ENCODE measurements around the gene TTLL5. TPM values are rescaled to one million over a fixed set of nuclear protein-coding genes. Genes with fewer than 3 reads are reported as not detected.

Gene TTLL5
- total and polyA plus RNA-seq, 9 of the 15 experiments (the other 6 are each of a cell fraction or from before 2014, with no cell fraction given): 4.1 to 18.9 (median 12.6) TPM

DNA sequence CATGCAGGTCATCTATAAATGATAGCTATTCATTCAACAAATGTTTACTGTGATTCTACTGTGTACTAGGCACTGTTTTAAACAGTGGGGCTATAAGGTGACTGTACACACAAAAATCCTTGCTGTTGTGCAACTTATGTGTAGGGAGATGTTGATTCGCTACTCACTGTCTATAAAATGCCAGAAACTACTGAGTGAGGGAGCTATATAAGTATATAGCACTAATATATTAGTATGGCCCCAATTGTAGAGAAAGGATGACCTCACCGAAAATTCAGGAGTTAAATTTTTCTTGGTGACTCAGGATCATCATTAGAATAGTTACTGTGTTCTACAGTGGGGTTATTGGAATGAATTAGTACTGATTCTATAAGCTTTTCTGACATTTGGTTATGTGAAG is 203.3 kb downstream of the TTLL5 start:
- CTCF ChIA-PET (ENCODE audit: low intra/inter-chr PET ratio): no interaction called here
- H3K36me3 ChIP-seq (ENCODE audit: control insufficient read depth, insufficient read depth, low read length): no peaks in the 10 kb centered on the region

More for the DNA sequence above, 203.3 kb downstream of the TTLL5 start:
- Histone ChIP-seq H3K4me2 (ENCODE audit: insufficient read depth, low read length) (no peak overlapping the region), H4K20me1 (replicated peaks; ENCODE audit: control insufficient read depth, insufficient read depth, low read length) (no peaks in the 10 kb centered on the region), H3K27ac (ENCODE audit: extremely low read depth, low read depth, low read length) (no peak overlapping the region), H3K9me1 (ENCODE audit: control insufficient read depth, insufficient read depth, low read length) (no peaks in the 10 kb centered on the region), H3K4me3 (no peak overlapping the region), H3K9ac (ENCODE audit: insufficient read depth in 1 of 2, low read depth in 2 of 2, low read length in 2 of 2) (no peak overlapping the region), H2AFZ (ENCODE audit: low read depth, low read length) (no peak overlapping the region), H3K4me1 (replicated peaks in 1 of 2; ENCODE audit: control insufficient read depth in 2 of 2, insufficient read depth in 2 of 2, low read length in 2 of 2) (peaks cover 0 to 22% of the 10 kb centered on the region in 2 experiments; a peak in 3 of 5 replicates), H3K79me2 (ENCODE audit: control insufficient read depth, insufficient read depth, low read length) (no peaks in the 10 kb centered on the region), H3K27me3 (ENCODE audit: control insufficient read depth in 2 of 2, insufficient read depth in 2 of 2, low read length in 2 of 2) (no peaks in the 10 kb centered on the region), H3K9me3 (replicated peaks; ENCODE audit: control insufficient read depth, insufficient read depth, low read depth, low read length) (no peaks in the 10 kb centered on the region)
- FAIRE-seq: no peak
- POLR2A ChIA-PET: interaction anchor here (1.0 kb wide), 1 partner anchor 15 kb away, joined by 3 read pairs; no protein-coding TSS in a partner anchor
- in situ Hi-C loops (cut with MboI): no loop called here
- no peak for DNase-seq (ENCODE audit: extremely low read depth in 1 of 4, low spot score in 3 of 4)
- TF ChIP-seq, protein P1, sequence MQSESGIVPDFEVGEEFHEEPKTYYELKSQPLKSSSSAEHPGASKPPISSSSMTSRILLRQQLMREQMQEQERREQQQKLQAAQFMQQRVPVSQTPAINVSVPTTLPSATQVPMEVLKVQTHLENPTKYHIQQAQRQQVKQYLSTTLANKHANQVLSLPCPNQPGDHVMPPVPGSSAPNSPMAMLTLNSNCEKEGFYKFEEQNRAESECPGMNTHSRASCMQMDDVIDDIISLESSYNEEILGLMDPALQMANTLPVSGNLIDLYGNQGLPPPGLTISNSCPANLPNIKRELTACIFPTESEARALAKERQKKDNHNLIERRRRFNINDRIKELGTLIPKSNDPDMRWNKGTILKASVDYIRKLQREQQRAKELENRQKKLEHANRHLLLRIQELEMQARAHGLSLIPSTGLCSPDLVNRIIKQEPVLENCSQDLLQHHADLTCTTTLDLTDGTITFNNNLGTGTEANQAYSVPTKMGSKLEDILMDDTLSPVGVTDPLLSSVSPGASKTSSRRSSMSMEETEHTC (IDR thresholded peaks at IDR 0.05): no peak
- TF ChIP-seq HDAC8 (tag; IDR thresholded peaks at IDR 0.05) (no peak), MCM3 (IDR thresholded peaks at IDR 0.05) (no peak), ZNF347 (CRISPR knock-in tag; IDR thresholded peaks at IDR 0.05; ENCODE audit: low read depth) (no peak), ZNF785 (CRISPR knock-in tag; IDR thresholded peaks at IDR 0.05) (no peak), MYNN (IDR thresholded peaks at IDR 0.05) (no peak), MYNN (CRISPR knock-in tag; IDR thresholded peaks at IDR 0.05) (no peak), ZNF140 (CRISPR knock-in tag; IDR thresholded peaks at IDR 0.05) (no peak), SRF (CRISPR knock-in tag; IDR thresholded peaks at IDR 0.05) (no peak), NFIX (CRISPR knock-in tag; IDR thresholded peaks at IDR 0.05; ENCODE audit: low read depth) (no peak)
- TF ChIP-seq, protein P2, sequence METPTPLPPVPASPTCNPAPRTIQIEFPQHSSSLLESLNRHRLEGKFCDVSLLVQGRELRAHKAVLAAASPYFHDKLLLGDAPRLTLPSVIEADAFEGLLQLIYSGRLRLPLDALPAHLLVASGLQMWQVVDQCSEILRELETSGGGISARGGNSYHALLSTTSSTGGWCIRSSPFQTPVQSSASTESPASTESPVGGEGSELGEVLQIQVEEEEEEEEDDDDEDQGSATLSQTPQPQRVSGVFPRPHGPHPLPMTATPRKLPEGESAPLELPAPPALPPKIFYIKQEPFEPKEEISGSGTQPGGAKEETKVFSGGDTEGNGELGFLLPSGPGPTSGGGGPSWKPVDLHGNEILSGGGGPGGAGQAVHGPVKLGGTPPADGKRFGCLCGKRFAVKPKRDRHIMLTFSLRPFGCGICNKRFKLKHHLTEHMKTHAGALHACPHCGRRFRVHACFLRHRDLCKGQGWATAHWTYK (CRISPR knock-in tag; IDR thresholded peaks at IDR 0.05): no peak
- TF ChIP-seq, protein P3, sequence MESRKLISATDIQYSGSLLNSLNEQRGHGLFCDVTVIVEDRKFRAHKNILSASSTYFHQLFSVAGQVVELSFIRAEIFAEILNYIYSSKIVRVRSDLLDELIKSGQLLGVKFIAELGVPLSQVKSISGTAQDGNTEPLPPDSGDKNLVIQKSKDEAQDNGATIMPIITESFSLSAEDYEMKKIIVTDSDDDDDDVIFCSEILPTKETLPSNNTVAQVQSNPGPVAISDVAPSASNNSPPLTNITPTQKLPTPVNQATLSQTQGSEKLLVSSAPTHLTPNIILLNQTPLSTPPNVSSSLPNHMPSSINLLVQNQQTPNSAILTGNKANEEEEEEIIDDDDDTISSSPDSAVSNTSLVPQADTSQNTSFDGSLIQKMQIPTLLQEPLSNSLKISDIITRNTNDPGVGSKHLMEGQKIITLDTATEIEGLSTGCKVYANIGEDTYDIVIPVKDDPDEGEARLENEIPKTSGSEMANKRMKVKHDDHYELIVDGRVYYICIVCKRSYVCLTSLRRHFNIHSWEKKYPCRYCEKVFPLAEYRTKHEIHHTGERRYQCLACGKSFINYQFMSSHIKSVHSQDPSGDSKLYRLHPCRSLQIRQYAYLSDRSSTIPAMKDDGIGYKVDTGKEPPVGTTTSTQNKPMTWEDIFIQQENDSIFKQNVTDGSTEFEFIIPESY (CRISPR knock-in tag; IDR thresholded peaks at IDR 0.05): no peak
- WGBS (ENCODE audit: insufficient coverage, low coverage, missing lambda C conversion rate): 81% methylated on average over 2 of the region's 2 CpGs
- ATAC-seq: no peak
- BruUV-seq (replicated peaks): no TSS peak
- intact Hi-C loops (cut with micrococcal nuclease): loop anchor here (5.0 kb wide), 1 partner anchor 152 kb away; no protein-coding TSS in a partner anchor
